Measurements from ENCODE around the gene NOP53. TPM values are rescaled to one million over a fixed set of nuclear protein-coding genes. Genes with fewer than 3 reads are reported as not detected.

NOP53 gene
- total and polyA plus RNA-seq, 9 of the 15 experiments (the other 6 are each of a cell fraction or from before 2014, with no cell fraction given), result 6.5 to 274 (median 145) TPM

DNA sequence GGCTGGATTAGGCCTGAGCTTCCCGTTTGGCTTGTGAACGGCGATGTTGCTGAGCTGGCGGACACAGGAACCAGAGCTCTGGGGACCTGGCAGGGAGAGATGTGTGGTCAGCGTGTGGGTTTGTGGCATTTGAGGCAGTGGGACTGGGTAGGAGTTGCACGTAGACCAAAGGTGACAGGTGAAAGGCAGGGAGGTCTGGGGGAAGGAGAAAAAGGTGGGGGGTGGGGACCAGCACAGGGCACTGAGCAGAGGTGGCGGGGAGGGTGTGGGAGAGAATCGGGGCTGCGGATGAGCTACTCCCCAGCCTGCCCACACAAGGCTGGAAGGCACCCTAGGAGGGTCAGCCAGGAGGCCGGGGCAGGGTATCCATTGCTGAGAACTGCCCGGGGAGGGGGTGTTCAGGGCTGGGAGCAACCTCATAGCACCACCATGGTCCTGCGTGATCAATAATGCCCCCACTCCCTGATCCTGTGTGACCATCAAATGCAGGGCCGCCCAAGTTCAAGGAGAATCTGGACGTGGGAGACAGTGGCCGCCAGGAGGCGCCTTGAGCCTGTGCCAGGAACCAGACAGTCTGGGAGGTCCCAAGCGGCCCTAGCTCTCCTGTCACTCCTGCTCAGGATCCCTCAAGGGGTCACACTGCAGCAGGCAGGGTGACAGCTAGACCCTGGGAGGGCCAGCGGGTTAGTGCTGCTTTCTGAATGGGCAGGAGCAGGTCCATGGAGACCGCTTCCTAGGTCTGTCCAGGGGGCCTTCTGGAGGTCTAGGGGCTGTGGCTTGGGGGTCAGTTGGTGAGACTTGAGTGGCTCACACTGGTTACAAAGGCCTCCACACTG, 20.4 kb downstream of the NOP53 start (continued):
- TF ChIP-seq, protein P1, sequence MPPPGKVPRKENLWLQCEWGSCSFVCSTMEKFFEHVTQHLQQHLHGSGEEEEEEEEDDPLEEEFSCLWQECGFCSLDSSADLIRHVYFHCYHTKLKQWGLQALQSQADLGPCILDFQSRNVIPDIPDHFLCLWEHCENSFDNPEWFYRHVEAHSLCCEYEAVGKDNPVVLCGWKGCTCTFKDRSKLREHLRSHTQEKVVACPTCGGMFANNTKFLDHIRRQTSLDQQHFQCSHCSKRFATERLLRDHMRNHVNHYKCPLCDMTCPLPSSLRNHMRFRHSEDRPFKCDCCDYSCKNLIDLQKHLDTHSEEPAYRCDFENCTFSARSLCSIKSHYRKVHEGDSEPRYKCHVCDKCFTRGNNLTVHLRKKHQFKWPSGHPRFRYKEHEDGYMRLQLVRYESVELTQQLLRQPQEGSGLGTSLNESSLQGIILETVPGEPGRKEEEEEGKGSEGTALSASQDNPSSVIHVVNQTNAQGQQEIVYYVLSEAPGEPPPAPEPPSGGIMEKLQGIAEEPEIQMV (tag; conservative IDR thresholded peaks at IDR 0.05; ENCODE audit: low read depth), result no peak
- no peak for TF ChIP-seq ZZZ3 (IDR thresholded peaks at IDR 0.05)
- TF ChIP-seq, protein P2, sequence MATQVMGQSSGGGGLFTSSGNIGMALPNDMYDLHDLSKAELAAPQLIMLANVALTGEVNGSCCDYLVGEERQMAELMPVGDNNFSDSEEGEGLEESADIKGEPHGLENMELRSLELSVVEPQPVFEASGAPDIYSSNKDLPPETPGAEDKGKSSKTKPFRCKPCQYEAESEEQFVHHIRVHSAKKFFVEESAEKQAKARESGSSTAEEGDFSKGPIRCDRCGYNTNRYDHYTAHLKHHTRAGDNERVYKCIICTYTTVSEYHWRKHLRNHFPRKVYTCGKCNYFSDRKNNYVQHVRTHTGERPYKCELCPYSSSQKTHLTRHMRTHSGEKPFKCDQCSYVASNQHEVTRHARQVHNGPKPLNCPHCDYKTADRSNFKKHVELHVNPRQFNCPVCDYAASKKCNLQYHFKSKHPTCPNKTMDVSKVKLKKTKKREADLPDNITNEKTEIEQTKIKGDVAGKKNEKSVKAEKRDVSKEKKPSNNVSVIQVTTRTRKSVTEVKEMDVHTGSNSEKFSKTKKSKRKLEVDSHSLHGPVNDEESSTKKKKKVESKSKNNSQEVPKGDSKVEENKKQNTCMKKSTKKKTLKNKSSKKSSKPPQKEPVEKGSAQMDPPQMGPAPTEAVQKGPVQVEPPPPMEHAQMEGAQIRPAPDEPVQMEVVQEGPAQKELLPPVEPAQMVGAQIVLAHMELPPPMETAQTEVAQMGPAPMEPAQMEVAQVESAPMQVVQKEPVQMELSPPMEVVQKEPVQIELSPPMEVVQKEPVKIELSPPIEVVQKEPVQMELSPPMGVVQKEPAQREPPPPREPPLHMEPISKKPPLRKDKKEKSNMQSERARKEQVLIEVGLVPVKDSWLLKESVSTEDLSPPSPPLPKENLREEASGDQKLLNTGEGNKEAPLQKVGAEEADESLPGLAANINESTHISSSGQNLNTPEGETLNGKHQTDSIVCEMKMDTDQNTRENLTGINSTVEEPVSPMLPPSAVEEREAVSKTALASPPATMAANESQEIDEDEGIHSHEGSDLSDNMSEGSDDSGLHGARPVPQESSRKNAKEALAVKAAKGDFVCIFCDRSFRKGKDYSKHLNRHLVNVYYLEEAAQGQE (IDR thresholded peaks at IDR 0.05; ENCODE audit: borderline replicate concordance), result peak; percentile 68
- TF ChIP-seq, protein P2 (CRISPR knock-in tag; IDR thresholded peaks at IDR 0.05; ENCODE audit: low read depth), result no peak
- TF ChIP-seq RAD21 (CRISPR knock-in tag; conservative IDR thresholded peaks at IDR 0.05 in 1 of 2, IDR thresholded peaks at IDR 0.05 in 1 of 2), result peak; percentile 54 to 86
- TF ChIP-seq LCOR (CRISPR knock-in tag; IDR thresholded peaks at IDR 0.05), result no peak
- TF ChIP-seq, protein P3, sequence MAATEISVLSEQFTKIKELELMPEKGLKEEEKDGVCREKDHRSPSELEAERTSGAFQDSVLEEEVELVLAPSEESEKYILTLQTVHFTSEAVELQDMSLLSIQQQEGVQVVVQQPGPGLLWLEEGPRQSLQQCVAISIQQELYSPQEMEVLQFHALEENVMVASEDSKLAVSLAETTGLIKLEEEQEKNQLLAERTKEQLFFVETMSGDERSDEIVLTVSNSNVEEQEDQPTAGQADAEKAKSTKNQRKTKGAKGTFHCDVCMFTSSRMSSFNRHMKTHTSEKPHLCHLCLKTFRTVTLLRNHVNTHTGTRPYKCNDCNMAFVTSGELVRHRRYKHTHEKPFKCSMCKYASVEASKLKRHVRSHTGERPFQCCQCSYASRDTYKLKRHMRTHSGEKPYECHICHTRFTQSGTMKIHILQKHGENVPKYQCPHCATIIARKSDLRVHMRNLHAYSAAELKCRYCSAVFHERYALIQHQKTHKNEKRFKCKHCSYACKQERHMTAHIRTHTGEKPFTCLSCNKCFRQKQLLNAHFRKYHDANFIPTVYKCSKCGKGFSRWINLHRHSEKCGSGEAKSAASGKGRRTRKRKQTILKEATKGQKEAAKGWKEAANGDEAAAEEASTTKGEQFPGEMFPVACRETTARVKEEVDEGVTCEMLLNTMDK (IDR thresholded peaks at IDR 0.05; ENCODE audit: borderline replicate concordance, insufficient read depth, low read depth, low read length, poor library complexity, severe bottlenecking), result peak; percentile 41
- no peak for TF ChIP-seq CBFA2T3 (IDR thresholded peaks at IDR 0.05)
- TF ChIP-seq, protein P4, sequence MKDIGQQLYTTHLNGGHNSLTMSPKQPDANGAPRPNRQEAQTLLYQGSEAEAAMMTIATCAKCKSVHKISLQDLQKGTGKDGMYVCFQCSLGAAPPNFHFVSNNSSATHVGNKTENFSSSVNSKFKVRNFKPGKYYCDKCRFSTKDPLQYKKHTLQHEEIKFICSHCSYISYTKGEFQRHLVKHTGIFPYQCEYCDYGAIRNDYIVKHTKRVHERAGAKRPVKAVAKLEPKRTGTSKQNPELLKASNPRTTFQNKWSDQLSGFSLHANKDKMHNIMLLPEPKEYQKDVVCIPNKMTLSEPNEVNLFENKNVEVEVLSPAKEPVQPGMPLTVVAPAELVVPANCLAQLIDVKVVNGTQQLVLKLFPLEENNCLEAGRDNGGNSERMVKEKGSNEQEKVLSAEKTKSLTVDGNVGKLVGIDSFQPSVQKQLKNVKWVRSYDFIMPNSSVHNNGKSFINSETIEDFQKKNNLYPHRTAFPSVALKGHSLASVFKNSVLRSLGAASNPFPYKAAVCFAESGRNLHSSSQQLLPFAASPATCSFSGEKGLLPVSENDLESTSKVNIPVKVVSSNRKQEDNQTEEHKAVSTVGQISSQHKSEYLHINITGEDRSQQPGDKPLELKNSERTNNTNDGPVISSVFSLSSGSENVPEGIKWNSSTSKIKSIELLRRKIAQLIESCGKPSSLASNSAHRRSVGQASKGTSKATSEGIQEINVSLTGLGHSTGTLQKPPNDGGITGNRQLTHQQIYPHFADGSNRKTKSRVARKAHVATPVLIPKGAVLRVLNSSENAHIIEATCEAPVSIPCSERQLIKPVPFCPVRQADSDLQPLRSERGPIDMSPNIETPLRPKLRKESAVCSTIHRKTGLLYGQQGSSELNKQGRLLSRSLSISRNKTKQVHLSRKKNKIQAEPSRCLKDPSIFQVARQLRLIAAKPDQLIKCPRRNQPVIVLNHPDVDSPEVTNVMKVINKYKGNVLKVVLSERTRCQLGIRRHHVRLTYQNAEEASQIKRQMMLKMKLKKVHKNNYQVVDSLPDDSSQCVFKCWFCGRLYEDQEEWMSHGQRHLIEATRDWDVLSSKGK (CRISPR knock-in tag; IDR thresholded peaks at IDR 0.05), result no peak
- no peak for TF ChIP-seq RBM34 (IDR thresholded peaks at IDR 0.05; ENCODE audit: borderline replicate concordance, insufficient read depth, low read length)
